Naive B cell (primary cell): ENCODE data around the gene DDX23. TPM values are rescaled to one million over a fixed set of nuclear protein-coding genes. Genes with fewer than 3 reads are reported as not detected.

Experiments used
- ATAC-seq, 2 donors: fragments of 150-1000 bp; cut with Tn5 transposase; 2 replicates each; pipeline ENCODE4 v1.10.0; 2021; ENCODE audit warnings: low read depth in 2 of 2, mild to moderate bottlenecking in 2 of 2, moderate library complexity in 2 of 2
- DNase-seq: peaks from one replicate; pipeline ENCODE4 v3.0.0; 2022
- H3K27ac Mint-ChIP-seq, 6 donors: one replicate each; pipeline ENCODE4 v1.8.0; 2020 to 2022; ENCODE audit warnings: mild to moderate bottlenecking in 6 of 6, mixed read lengths in 6 of 6, moderate library complexity in 5 of 6, inconsistent platforms in 2 of 6
- H3K27me3 Mint-ChIP-seq, 3 donors: one replicate each; pipeline ENCODE4 v1.8.0; 2021 to 2022; ENCODE audit warnings: mixed read lengths in 3 of 3, mild to moderate bottlenecking in 1 of 3
- H3K36me3 Mint-ChIP-seq, 2 donors: one replicate each; pipeline ENCODE4 v1.8.0; 2020 to 2022; ENCODE audit warnings: mixed read lengths in 2 of 2, inconsistent platforms in 1 of 2, mild to moderate bottlenecking in 1 of 2
- H3K4me1 Mint-ChIP-seq, 3 donors: one replicate each; pipeline ENCODE4 v1.8.0; 2020 to 2022; ENCODE audit warnings: mixed read lengths in 3 of 3, inconsistent platforms in 1 of 3, mild to moderate bottlenecking in 1 of 3, moderate library complexity in 1 of 3
- H3K4me3 Mint-ChIP-seq, 8 donors: one replicate each; pipeline ENCODE4 v1.8.0; 2020 to 2022; ENCODE audit warnings: mild to moderate bottlenecking in 8 of 8, mixed read lengths in 8 of 8, moderate library complexity in 8 of 8, inconsistent platforms in 2 of 8
- H3K9me3 Mint-ChIP-seq, 7 donors: one replicate each; pipeline ENCODE4 v1.8.0; 2020 to 2022; ENCODE audit warnings: mixed read lengths in 7 of 7, mild to moderate bottlenecking in 5 of 7, inconsistent platforms in 2 of 7, moderate library complexity in 1 of 7
- polyA plus RNA-seq, 6 donors: library from polyadenylated mRNA; unstranded; fragments of 300-500 nt; fragmentation: Illumina TruSeq; gene quantifications; one replicate each; pipeline ENCODE4 v1.2.3, GENCODE V29; 2021; ENCODE audit warnings: low read depth in 6 of 6

DDX23 gene
- polyA plus RNA-seq, 6 donors from 2014 or later: 9.1 to 51.3 (median 29.9) TPM

DNA sequence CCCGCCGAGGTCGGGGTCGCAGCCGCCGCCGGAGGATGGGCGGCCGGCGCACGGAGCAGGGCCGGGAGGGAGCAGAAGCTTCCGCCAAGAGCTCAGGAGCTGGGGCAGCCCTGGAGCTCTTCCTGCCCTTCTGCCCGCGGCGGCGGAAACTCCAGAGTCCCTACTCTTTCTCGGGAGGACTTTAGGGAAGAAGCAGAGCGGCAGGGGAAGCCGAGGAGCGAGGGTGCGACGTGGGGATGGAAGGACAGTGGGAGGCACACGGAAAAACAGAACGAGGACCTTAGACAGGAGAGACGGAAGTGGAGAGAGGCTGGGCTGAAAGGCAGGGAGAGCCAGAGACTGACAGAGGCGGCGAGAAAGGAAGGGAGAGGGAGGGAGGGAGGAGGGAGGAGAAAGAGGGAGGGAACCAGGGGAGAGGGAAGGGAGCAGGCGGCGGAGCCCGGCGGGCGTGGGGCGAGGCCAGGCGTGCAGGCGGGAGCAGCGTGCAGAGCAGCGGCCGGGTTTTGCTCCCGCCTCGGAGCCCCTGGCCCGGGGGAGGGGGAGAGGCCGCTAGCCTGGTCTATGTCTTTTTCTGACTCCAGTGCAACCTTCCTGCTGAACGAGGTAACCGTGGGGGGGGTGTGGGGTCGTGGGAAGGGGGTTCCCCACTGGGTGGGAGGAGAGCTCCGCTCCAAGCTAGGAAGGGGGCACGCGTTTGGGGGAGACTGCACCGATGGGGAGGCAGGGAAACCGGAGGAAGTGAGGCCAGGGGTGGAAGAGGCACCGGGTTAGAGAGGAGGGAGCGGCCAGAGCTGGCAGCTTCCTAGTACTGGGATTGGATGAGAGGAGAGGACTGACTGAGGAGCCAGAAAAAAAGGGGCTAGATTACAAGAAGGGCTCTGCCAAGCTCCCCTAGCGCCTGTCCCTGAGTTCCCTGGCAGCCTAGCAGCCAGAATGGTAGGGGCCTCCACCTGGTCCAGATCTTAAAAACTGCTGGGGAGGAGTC, 36.5 kb downstream of the DDX23 start:
- H3K27me3 Mint-ChIP-seq: peaks cover 0 to 31% (median 30%) of the 10 kb centered on the region in 3 donors
- DNase-seq (no peak), ATAC-seq (peak; percentile 20 to 23)
- H3K27ac Mint-ChIP-seq: peak overlapping the region in 4 of 6 donors; percentile 52 to 94 (median 86)
- H3K4me3 Mint-ChIP-seq: peak overlapping the region; percentile 50 to 94 (median 91)
- no peaks in the 10 kb centered on the region for H3K9me3 Mint-ChIP-seq
- no peaks in the 10 kb centered on the region for H3K36me3 Mint-ChIP-seq
- H3K4me1 Mint-ChIP-seq: peaks cover 41 to 50% (median 41%) of the 10 kb centered on the region in 3 donors

- Mint-ChIP-seq H3K9me3 (no peaks in the 10 kb centered on the region), H3K4me3 (peak overlapping the region; percentile 50 to 94 (median 91)), H3K27me3 (peaks cover 0 to 31% (median 30%) of the 10 kb centered on the region in 3 donors), H3K4me1 (peaks cover 38 to 50% (median 41%) of the 10 kb centered on the region in 3 donors), H3K36me3 (no peaks in the 10 kb centered on the region), H3K27ac (peak overlapping the region in 2 of 6 donors; percentile 70 to 81)
- peak; percentile 76 for ATAC-seq
- DNase-seq: peak; percentile 79
These were observed 37.5 kb downstream of the DDX23 start for GRCh38 chr12:48814262-48815125.

DNA sequence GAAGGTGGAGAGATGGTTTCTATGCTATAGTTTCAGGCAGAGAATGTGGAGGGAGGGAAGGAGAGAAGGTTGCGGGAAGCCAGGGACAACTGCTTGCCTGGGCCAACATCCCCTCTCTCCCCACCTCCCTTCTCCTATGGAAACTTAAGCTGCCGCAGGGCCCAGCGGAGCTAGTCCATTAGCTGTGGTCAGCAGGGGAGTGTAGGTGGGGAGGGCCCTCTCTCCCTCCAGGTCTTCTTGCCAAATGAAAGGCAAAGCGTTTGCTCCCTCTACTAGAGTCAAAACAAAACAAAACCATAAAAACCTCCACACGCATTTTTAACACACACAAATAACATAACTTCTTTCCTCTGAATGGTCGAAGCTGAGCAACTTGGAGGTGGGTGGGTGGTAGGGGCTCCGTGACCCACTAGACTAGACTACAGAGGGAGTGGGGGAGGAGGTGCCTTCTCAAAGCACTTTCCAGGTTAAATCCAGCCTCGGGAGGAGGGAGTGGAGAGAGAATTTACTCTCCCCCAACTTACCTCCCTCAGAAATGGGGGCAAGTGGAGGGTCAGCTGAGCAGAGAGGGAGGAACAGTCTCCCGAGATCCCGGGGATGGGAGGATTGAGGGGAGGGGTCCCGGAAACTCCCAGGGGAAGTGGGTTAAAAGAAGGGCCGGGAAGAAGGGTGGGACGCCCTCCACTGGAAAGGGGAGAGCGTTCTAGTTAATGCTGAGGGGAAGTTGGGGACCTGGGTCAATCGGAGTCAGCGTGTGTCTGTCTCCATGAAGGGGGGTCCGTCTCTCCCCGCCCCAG, 38.3 kb downstream of the DDX23 start:
- no peak for ATAC-seq
- Mint-ChIP-seq H3K4me3 (peak overlapping the region; percentile 50 to 94 (median 91)), H3K4me1 (peaks cover 30 to 43% (median 36%) of the 10 kb centered on the region in 3 donors), H3K27me3 (peaks cover 0 to 31% (median 30%) of the 10 kb centered on the region in 3 donors), H3K36me3 (no peaks in the 10 kb centered on the region), H3K27ac (peak overlapping the region in 2 of 6 donors; percentile 70 to 81), H3K9me3 (no peaks in the 10 kb centered on the region)
- DNase-seq: no peak

DNA sequence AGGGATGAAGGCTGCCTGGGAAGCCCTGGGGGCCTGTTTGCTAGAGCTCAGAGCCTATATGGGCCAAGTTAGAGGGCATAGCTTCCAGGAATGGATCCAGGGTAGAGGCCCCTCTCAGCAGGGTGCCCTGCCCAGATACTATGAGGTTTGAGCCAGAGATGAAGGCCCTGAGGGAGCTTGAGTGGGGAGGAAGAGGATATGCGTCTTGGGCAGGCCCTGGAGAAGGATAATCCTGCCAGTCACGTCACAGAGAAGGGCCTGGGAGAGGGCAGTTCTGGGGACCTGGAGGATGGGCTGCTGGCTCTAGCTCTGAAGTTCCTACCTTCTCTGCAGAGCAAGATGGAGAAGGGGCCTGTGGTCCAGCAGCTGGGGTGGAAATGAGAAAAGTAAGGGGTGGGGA, 39.6 kb downstream of the DDX23 start:
- Mint-ChIP-seq H3K27ac (no peak overlapping the region), H3K36me3 (no peaks in the 10 kb centered on the region)

DNA sequence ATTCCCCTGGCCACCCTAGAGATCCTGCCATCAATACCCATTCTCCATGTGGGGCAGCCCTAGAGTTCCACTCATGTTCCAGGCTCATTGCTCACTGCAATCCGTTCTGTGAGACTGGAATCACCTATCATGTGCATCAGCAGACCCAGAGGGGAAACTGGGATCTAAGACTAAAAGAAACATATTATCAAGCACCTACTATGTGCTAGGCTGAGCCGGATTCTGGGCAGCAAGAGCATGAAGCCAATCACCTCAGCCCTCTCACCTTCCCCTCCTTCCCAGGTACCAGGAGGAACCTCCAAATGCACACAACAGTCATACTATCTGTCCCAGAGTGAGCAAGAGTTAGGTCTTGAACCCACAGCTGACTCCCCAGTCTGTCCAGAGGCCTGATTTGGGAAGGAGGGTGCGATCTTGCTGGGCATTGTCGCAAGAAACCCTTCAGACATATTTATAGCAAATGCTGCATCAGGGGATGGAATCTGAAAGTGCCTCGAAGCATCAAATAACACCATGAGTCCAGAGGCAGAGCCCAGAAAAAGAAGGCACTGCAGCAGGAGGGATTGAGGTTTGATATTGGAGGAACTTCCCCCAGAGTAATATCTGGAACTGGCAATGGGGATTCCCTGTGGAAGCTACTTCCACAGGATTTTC, 40.4 kb downstream of the DDX23 start:
- Mint-ChIP-seq H3K36me3 (no peaks in the 10 kb centered on the region), H3K9me3 (no peaks in the 10 kb centered on the region), H3K4me3 (peak overlapping the region in 1 of 8 donors; percentile 55), H3K4me1 (peaks cover 16 to 29% (median 21%) of the 10 kb centered on the region in 3 donors), H3K27me3 (peaks cover 0 to 17% (median 17%) of the 10 kb centered on the region in 3 donors), H3K27ac (no peak overlapping the region)
- ATAC-seq (no peak), DNase-seq (no peak)

More for the DNA sequence above, 39.6 kb downstream of the DDX23 start:
- Mint-ChIP-seq H3K9me3 (no peaks in the 10 kb centered on the region), H3K4me1 (peaks cover 21 to 36% (median 28%) of the 10 kb centered on the region in 3 donors), H3K27me3 (peaks cover 0 to 26% (median 25%) of the 10 kb centered on the region in 3 donors), H3K4me3 (peak overlapping the region in 6 of 8 donors; percentile 26 to 80 (median 56))
- ATAC-seq (no peak), DNase-seq (no peak)

- Mint-ChIP-seq H3K27me3 (peaks cover 0 to 11% (median 11%) of the 10 kb centered on the region in 3 donors), H3K9me3 (no peaks in the 10 kb centered on the region), H3K36me3 (no peaks in the 10 kb centered on the region), H3K4me1 (peaks cover 12 to 24% (median 15%) of the 10 kb centered on the region in 3 donors), H3K4me3 (peak overlapping the region in 2 of 8 donors; percentile 3 to 55), H3K27ac (peak overlapping the region in 1 of 6 donors; percentile 58)
- ATAC-seq (no peak), DNase-seq (no peak)
These were observed 41.0 kb downstream of the DDX23 start for GRCh38 chr12:48810903-48811431.

GRCh38 chr12:48807981-48808380, 44.0 kb downstream of the DDX23 start:
- H3K27me3 Mint-ChIP-seq: peaks cover 0 to 3% (median 0%) of the 10 kb centered on the region in 3 donors
- no peaks in the 10 kb centered on the region for H3K4me1 Mint-ChIP-seq
- ATAC-seq (no peak), DNase-seq (no peak)
- peaks cover 0 to 1% (median 0%) of the 10 kb centered on the region in 7 donors for H3K9me3 Mint-ChIP-seq
- no peaks in the 10 kb centered on the region for H3K36me3 Mint-ChIP-seq
- no peak overlapping the region for H3K4me3 Mint-ChIP-seq
- H3K27ac Mint-ChIP-seq: no peak overlapping the region

DNA sequence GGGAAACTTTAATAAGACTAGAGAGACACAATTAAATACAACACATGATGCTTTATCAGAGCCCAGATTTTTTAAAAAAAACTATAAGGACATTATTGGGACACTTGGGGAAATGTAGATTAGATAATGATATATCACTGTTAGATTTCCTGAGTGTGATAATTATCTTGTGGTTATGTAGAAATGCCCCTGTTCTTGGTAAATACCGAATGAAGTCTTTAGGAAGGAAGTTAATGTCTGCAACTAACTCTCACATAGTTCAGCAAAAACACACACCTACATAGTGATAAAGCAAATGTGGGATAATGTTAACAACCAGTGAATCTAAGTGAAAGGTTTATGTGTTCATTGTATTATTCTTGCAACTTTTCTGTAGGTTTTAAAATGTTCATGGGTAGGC, 48.3 kb downstream of the DDX23 start:
- Mint-ChIP-seq H3K36me3 (no peaks in the 10 kb centered on the region), H3K4me3 (no peak overlapping the region), H3K27me3 (peaks cover 3 to 14% (median 12%) of the 10 kb centered on the region in 3 donors), H3K9me3 (peaks cover 0 to 1% (median 0%) of the 10 kb centered on the region in 7 donors), H3K4me1 (no peaks in the 10 kb centered on the region), H3K27ac (no peak overlapping the region)
- ATAC-seq: no peak
- no peak for DNase-seq

- H3K27me3 Mint-ChIP-seq: peaks cover 3 to 14% (median 12%) of the 10 kb centered on the region in 3 donors
- H3K36me3 Mint-ChIP-seq: no peaks in the 10 kb centered on the region
- H3K4me1 Mint-ChIP-seq: peaks cover under 1 to 2% (median under 1%) of the 10 kb centered on the region in 3 donors
- ATAC-seq: no peak
- H3K9me3 Mint-ChIP-seq: peaks cover 0 to 1% (median 0%) of the 10 kb centered on the region in 7 donors
- H3K4me3 Mint-ChIP-seq: no peak overlapping the region
- H3K27ac Mint-ChIP-seq: no peak overlapping the region
- no peak for DNase-seq
These were observed 51.0 kb downstream of the DDX23 start for GRCh38 chr12:48800971-48801370.

- ATAC-seq: no peak
- Mint-ChIP-seq H3K27ac (no peak overlapping the region), H3K36me3 (no peaks in the 10 kb centered on the region), H3K9me3 (no peaks in the 10 kb centered on the region), H3K4me1 (peaks cover 4 to 6% (median 5%) of the 10 kb centered on the region in 3 donors), H3K4me3 (no peak overlapping the region), H3K27me3 (peaks cover 3 to 14% (median 12%) of the 10 kb centered on the region in 3 donors)
- no peak for DNase-seq
These were observed 51.5 kb downstream of the DDX23 start for GRCh38 chr12:48800457-48800856.

- H3K4me3 Mint-ChIP-seq: no peak overlapping the region
These were observed 55.0 kb downstream of the DDX23 start for GRCh38 chr12:48796976-48797375.

More at GRCh38 chr12:48796976-48797375, 55.0 kb downstream of the DDX23 start:
- DNase-seq (no peak), ATAC-seq (no peak)
- Mint-ChIP-seq H3K27ac (no peak overlapping the region), H3K4me1 (peaks cover 4 to 7% (median 6%) of the 10 kb centered on the region in 3 donors), H3K27me3 (peaks cover 0 to 18% (median 12%) of the 10 kb centered on the region in 3 donors), H3K9me3 (no peaks in the 10 kb centered on the region), H3K36me3 (no peaks in the 10 kb centered on the region)
